Stomach smooth muscle (tissue), 2 donors: ENCODE measurements around the gene FTH1.
"Not testable (repeated sequence)": the region's sequence is repeated elsewhere in the genome, so short reads cannot be mapped to it uniquely, and the experiment has no call there.

Experiments used
- H3K27ac ChIP-seq: one replicate; pipeline ENCODE4 v1.7.0; 2013; ENCODE audit warnings: mild to moderate bottlenecking, low read length, inconsistent platforms
- H3K27me3 ChIP-seq, 2 donors: one replicate each; pipeline ENCODE4 v1.7.0; 2013; ENCODE audit warnings: low read length in 2 of 2; ENCODE audit not compliant: insufficient read depth in 2 of 2, control insufficient read depth in 1 of 2
- H3K36me3 ChIP-seq, 2 donors: one replicate each; pipeline ENCODE4 v1.7.0; 2013; ENCODE audit warnings: low read length in 2 of 2; ENCODE audit not compliant: control insufficient read depth in 2 of 2, insufficient read depth in 2 of 2
- H3K4me1 ChIP-seq: one replicate; pipeline ENCODE4 v1.7.0; 2013; ENCODE audit warnings: low read length; ENCODE audit not compliant: control insufficient read depth, insufficient read depth
- H3K4me3 ChIP-seq, 2 donors: one replicate each; pipeline ENCODE4 v1.7.0; 2013; ENCODE audit warnings: low read length in 2 of 2
- H3K9ac ChIP-seq, 2 donors: one replicate each; pipeline ENCODE4 v1.7.0; 2013; ENCODE audit warnings: low read length in 2 of 2, mild to moderate bottlenecking in 1 of 2
- H3K9me3 ChIP-seq, 2 donors: one replicate each; pipeline ENCODE4 v1.7.0; 2013; ENCODE audit warnings: low read length in 2 of 2; ENCODE audit not compliant: control insufficient read depth in 2 of 2
- donor health status: healthy.
- donor health status: Pancreatic carcinoma.

FTH1 gene

GRCh38 chr11:61954851-61955421, 12.5 kb downstream of the FTH1 start:
- H3K27me3 ChIP-seq = peaks cover 0 to 7% of the 10 kb centered on the region in 2 donors
- no peaks in the 10 kb centered on the region for H3K9me3 ChIP-seq
- peak overlapping the region; percentile 60 to 66 for H3K9ac ChIP-seq
- no peaks in the 10 kb centered on the region for H3K36me3 ChIP-seq
- peak overlapping the region; percentile 49 for H3K27ac ChIP-seq
- peaks cover 16% of the 10 kb centered on the region for H3K4me1 ChIP-seq
- H3K4me3 ChIP-seq = peak overlapping the region; percentile 48 to 68

GRCh38 chr11:61954106-61954850, 13.2 kb downstream of the FTH1 start:
- Histone ChIP-seq H3K36me3 (no peaks in the 10 kb centered on the region), H3K9ac (peak overlapping the region; percentile 60), H3K9me3 (no peaks in the 10 kb centered on the region), H3K27me3 (peaks cover 0 to 7% of the 10 kb centered on the region in 2 donors), H3K27ac (peak overlapping the region; percentile 49), H3K4me1 (peaks cover 22% of the 10 kb centered on the region), H3K4me3 (peak overlapping the region; percentile 48 to 68)

- H3K9me3 ChIP-seq, H3K27me3 ChIP-seq, H3K9ac ChIP-seq, H3K4me3 ChIP-seq, H3K27ac ChIP-seq, H3K36me3 ChIP-seq: not testable (repeated sequence)
- H3K4me1 ChIP-seq = peaks cover 25% of the 10 kb centered on the region
Measured at GRCh38 chr11:61953632-61954031, 13.8 kb downstream of the FTH1 start.

- H3K9me3 ChIP-seq = no peaks in the 10 kb centered on the region
- H3K27ac ChIP-seq = no peak overlapping the region
- no peak overlapping the region for H3K9ac ChIP-seq
- H3K36me3 ChIP-seq = no peaks in the 10 kb centered on the region
- no peak overlapping the region for H3K4me3 ChIP-seq
- peaks cover 25% of the 10 kb centered on the region for H3K4me1 ChIP-seq
- H3K27me3 ChIP-seq = peaks cover 0 to 7% of the 10 kb centered on the region in 2 donors
Measured at GRCh38 chr11:61952882-61953281, 14.6 kb downstream of the FTH1 start.

- Histone ChIP-seq H3K9ac (no peak overlapping the region), H3K4me1 (peaks cover 31% of the 10 kb centered on the region), H3K36me3 (no peaks in the 10 kb centered on the region), H3K27me3 (peaks cover 0 to 7% of the 10 kb centered on the region in 2 donors), H3K4me3 (no peak overlapping the region), H3K27ac (no peak overlapping the region), H3K9me3 (no peaks in the 10 kb centered on the region)
Measured at GRCh38 chr11:61951484-61952135, 15.8 kb downstream of the FTH1 start.

GRCh38 chr11:61950035-61950547, 17.3 kb downstream of the FTH1 start, which contains the start of gene BEST1:
Gene BEST1, plus strand, starts transcription at chr11:61950351. Its CDS starts 1,456 bp downstream, at chr11:61951807.
- no peaks in the 10 kb centered on the region for H3K36me3 ChIP-seq
- H3K9me3 ChIP-seq = no peaks in the 10 kb centered on the region
- peaks cover 22% of the 10 kb centered on the region for H3K4me1 ChIP-seq
- no peak within 1 kb of the TSS for H3K4me3 ChIP-seq
- H3K27ac ChIP-seq = no peak within 1 kb of the TSS
- H3K9ac ChIP-seq = peak within 1 kb of the TSS in 1 of 2 donors; percentile 36
- H3K27me3 ChIP-seq = peaks cover 0 to 5% of the 10 kb centered on the region in 2 donors

GRCh38 chr11:61949169-61950034, 18.0 kb downstream of the FTH1 start:
- H3K27ac ChIP-seq = no peak overlapping the region
- peak overlapping the region in 1 of 2 donors; percentile 36 for H3K9ac ChIP-seq
- H3K4me3 ChIP-seq = no peak overlapping the region
- no peaks in the 10 kb centered on the region for H3K9me3 ChIP-seq
- H3K27me3 ChIP-seq = peaks cover 0 to 2% of the 10 kb centered on the region in 2 donors
- peaks cover 17% of the 10 kb centered on the region for H3K4me1 ChIP-seq
- H3K36me3 ChIP-seq = no peaks in the 10 kb centered on the region

- H3K36me3 ChIP-seq = no peaks in the 10 kb centered on the region
- H3K27ac ChIP-seq = no peak overlapping the region
- no peak overlapping the region for H3K4me3 ChIP-seq
- peaks cover 17% of the 10 kb centered on the region for H3K4me1 ChIP-seq
- peak overlapping the region in 1 of 2 donors; percentile 21 for H3K9ac ChIP-seq
- no peaks in the 10 kb centered on the region for H3K27me3 ChIP-seq
- no peaks in the 10 kb centered on the region for H3K9me3 ChIP-seq
Measured at GRCh38 chr11:61948505-61948904, 18.9 kb downstream of the FTH1 start.

- peaks cover 17% of the 10 kb centered on the region for H3K4me1 ChIP-seq
- no peaks in the 10 kb centered on the region for H3K36me3 ChIP-seq
- H3K9me3 ChIP-seq = no peaks in the 10 kb centered on the region
- no peak overlapping the region for H3K27ac ChIP-seq
- no peak overlapping the region for H3K9ac ChIP-seq
- no peak overlapping the region for H3K4me3 ChIP-seq
- no peaks in the 10 kb centered on the region for H3K27me3 ChIP-seq
Measured at GRCh38 chr11:61947486-61948210, 19.8 kb downstream of the FTH1 start.
